HepG2 (cell line): ENCODE data around the gene MTHFR. TPM values are rescaled to one million over a fixed set of nuclear protein-coding genes. Genes with fewer than 3 reads are reported as not detected.

ENCODE experiments used
- EZH2 ChIP-seq: conservative IDR thresholded peaks from 2 replicates; pipeline ENCODE4 v1.6.1; 2012; ENCODE audit warnings: mild to moderate bottlenecking, low read depth, low read length, moderate library complexity
- HDAC2 ChIP-seq: sonication (generic); formaldehyde crosslinking; IDR thresholded peaks from 2 replicates; pipeline ENCODE4 v1.4.0; 2020; ENCODE audit warnings: missing genetic modification reagents
- HNRNPK ChIP-seq: fragments of 200-400 bp; formaldehyde crosslinking; IDR thresholded peaks from 2 replicates; pipeline ENCODE4 v1.6.1; 2018; ENCODE audit warnings: low read length, low read depth, moderate library complexity, mild to moderate bottlenecking; ENCODE audit not compliant: poor library complexity, severe bottlenecking
- KDM6A ChIP-seq: IDR thresholded peaks from 2 replicates; pipeline ENCODE4 v1.6.1; 2016; ENCODE audit warnings: low read depth
- MBNL3 ChIP-seq: fragments of 250-450 bp; sonication (Bioruptor Pico); conservative IDR thresholded peaks from 2 replicates; pipeline ENCODE4 v1.8.0; 2022; ENCODE audit warnings: mild to moderate bottlenecking, inconsistent platforms
- MED1 ChIP-seq: sonication (generic); formaldehyde crosslinking; IDR thresholded peaks from 2 replicates; pipeline ENCODE4 v1.4.0; 2020; ENCODE audit warnings: missing genetic modification reagents
- NR2F6 ChIP-seq, 2 experiments: IDR thresholded peaks; 2 replicates each; pipeline ENCODE4 v1.6.1; 2016; ENCODE audit warnings: antibody characterized with exemption in 1 of 2, mild to moderate bottlenecking in 1 of 2
- SALL1 ChIP-seq: sonication (generic); formaldehyde crosslinking; IDR thresholded peaks from 2 replicates; pipeline ENCODE4 v1.8.0; 2022; ENCODE audit warnings: mild to moderate bottlenecking, missing genetic modification reagents
- TEAD3 ChIP-seq: optimal IDR thresholded peaks from 2 replicates; pipeline ENCODE3; 2016; ENCODE audit warnings: borderline replicate concordance
- THAP7 ChIP-seq: sonication (generic); formaldehyde crosslinking; IDR thresholded peaks from 2 replicates; pipeline ENCODE4 v1.8.1; 2023; ENCODE audit warnings: mild to moderate bottlenecking, missing genetic modification reagents
- WIZ ChIP-seq: sonication (generic); formaldehyde crosslinking; IDR thresholded peaks from 2 replicates; pipeline ENCODE4 v1.5.1; 2020; ENCODE audit warnings: mild to moderate bottlenecking, missing genetic modification reagents
- ZBTB39 ChIP-seq: sonication (generic); formaldehyde crosslinking; IDR thresholded peaks from 2 replicates; pipeline ENCODE4 v1.5.0; 2020; ENCODE audit warnings: missing genetic modification reagents
- ZBTB46 ChIP-seq: sonication (generic); formaldehyde crosslinking; IDR thresholded peaks from 2 replicates; pipeline ENCODE4 v1.4.0; 2020; ENCODE audit warnings: mild to moderate bottlenecking, missing genetic modification reagents, borderline replicate concordance
- ZNF256 ChIP-seq: sonication (generic); formaldehyde crosslinking; conservative IDR thresholded peaks from 2 replicates; pipeline ENCODE4 v1.4.0; 2020; ENCODE audit warnings: missing genetic modification reagents
- ZNF275 ChIP-seq: sonication (generic); formaldehyde crosslinking; IDR thresholded peaks from 2 replicates; pipeline ENCODE4 v1.8.0; 2022; ENCODE audit warnings: missing genetic modification reagents, mild to moderate bottlenecking, inconsistent platforms, borderline replicate concordance
- ZNF484 ChIP-seq: sonication (generic); formaldehyde crosslinking; IDR thresholded peaks from 2 replicates; pipeline ENCODE4 v1.5.1; 2020; ENCODE audit warnings: mild to moderate bottlenecking, low read depth, missing genetic modification reagents, borderline replicate concordance
- ZNF737 ChIP-seq: sonication (generic); formaldehyde crosslinking; IDR thresholded peaks from 2 replicates; pipeline ENCODE4 v1.5.0; 2020; ENCODE audit warnings: missing genetic modification reagents, mild to moderate bottlenecking, borderline replicate concordance
- ZNF740 ChIP-seq: sonication (generic); formaldehyde crosslinking; IDR thresholded peaks from 2 replicates; pipeline ENCODE4 v1.4.0; 2020; ENCODE audit warnings: missing genetic modification reagents
- ZNF879 ChIP-seq: sonication (generic); formaldehyde crosslinking; IDR thresholded peaks from 2 replicates; pipeline ENCODE4 v1.8.1; 2023; ENCODE audit warnings: missing genetic modification reagents
- ZNF891 ChIP-seq: sonication (generic); formaldehyde crosslinking; IDR thresholded peaks from 2 replicates; pipeline ENCODE4 v1.5.0; 2020; ENCODE audit warnings: mild to moderate bottlenecking, missing genetic modification reagents
- polyA plus RNA-seq, 8 experiments: library from polyadenylated mRNA; depleted of rRNA in 3 of 8; stranded (reverse) in 7 of 8; unstranded in 1 of 8; fragments of >200 nt; fragmentation: Illumina TruSeq in 4 of 8; extraction: Trizol in 4 of 8; gene quantifications; 2 replicates each; pipeline versions ENCODE4 v1.2.1 to v1.2.3, GENCODE V29; 2011 to 2016; ENCODE audit warnings: low read depth in 4 of 8, missing spikeins in 1 of 8, mixed read lengths in 1 of 8; ENCODE audit not compliant: insufficient read depth in 1 of 8
- total RNA-seq, 5 experiments: library from RNA; depleted of rRNA; stranded (reverse); fragments of >200 nt; fragmentation: Illumina TruSeq; extraction: Trizol; gene quantifications; 2 replicates each; pipeline ENCODE4 v1.2.3, GENCODE V29; 2016; ENCODE audit warnings: low read depth in 1 of 5

The MTHFR gene
- total and polyA plus RNA-seq, 2 of the 13 experiments (the other 11 are each of a cell fraction or from before 2014, with no cell fraction given): 3.8 to 8.2 TPM

GRCh38 chr1:11805422-11806306 lies at the start of gene MTHFR, which contains the start of gene CLCN6 (continued):
- TF ChIP-seq THAP7 (0 out of 2 replicates have a peak, but pooled peaks have one; percentile 54), ZBTB46 (CRISPR knock-in tag) (no peak), TEAD3 (CRISPR knock-in tag) (peak; percentile 47), ZNF737 (CRISPR knock-in tag) (no peak), ZNF879 (peak; percentile 31; the same call in 1 of the 2 replicates), KDM6A (CRISPR knock-in tag) (no peak; the same call in 1 of the 2 replicates), NR2F6 (IDR thresholded peaks at IDR 0.05) (0 out of 2 replicates have a peak, but pooled peaks have one; percentile 37), NR2F6 (CRISPR knock-in tag; IDR thresholded peaks at IDR 0.05) (peak; percentile 81), ZNF484 (CRISPR knock-in tag) (no peak), HDAC2 (CRISPR knock-in tag) (peak; percentile 66), HNRNPK (peak; percentile 71), ZNF256 (CRISPR knock-in tag) (no peak; the same call in 1 of the 2 replicates), EZH2 (no peak), SALL1 (CRISPR knock-in tag) (peak; percentile 65), ZNF891 (CRISPR knock-in tag) (peak; percentile 74; the same call in 1 of the 2 replicates), ZBTB39 (CRISPR knock-in tag) (0 out of 2 replicates have a peak, but pooled peaks have one; percentile 41), MBNL3 (no peak), ZNF740 (CRISPR knock-in tag) (peak; percentile 90), WIZ (CRISPR knock-in tag) (peak; percentile 81; the same call in 1 of the 2 replicates), ZNF275 (CRISPR knock-in tag) (no peak; the same call in none of the 2 replicates), MED1 (CRISPR knock-in tag) (peak; percentile 58; the same call in 1 of the 2 replicates)
